Effector memory CD8-positive, alpha-beta T cell (primary cell): ENCODE measurements around the gene CCNY.

ENCODE experiments used
- ATAC-seq: fragments of 150-1000 bp; cut with Tn5 transposase; replicated peaks from 2 replicates; pipeline ENCODE4 v1.10.0; 2021; ENCODE audit warnings: mild to moderate bottlenecking, moderate library complexity
- DNase-seq, 3 experiments: peaks; one replicate each; pipeline ENCODE4 v3.0.0; 2021
- H3K27ac Mint-ChIP-seq, 2 donors: one replicate each; pipeline ENCODE4 v1.8.0; 2022; ENCODE audit warnings: mild to moderate bottlenecking in 2 of 2, mixed read lengths in 2 of 2, moderate library complexity in 2 of 2
- H3K27me3 Mint-ChIP-seq, 2 donors: one replicate each; pipeline ENCODE4 v1.8.0; 2022; ENCODE audit warnings: mixed read lengths in 2 of 2
- H3K36me3 Mint-ChIP-seq: one replicate; pipeline ENCODE4 v1.8.0; 2022; ENCODE audit warnings: mild to moderate bottlenecking, moderate library complexity, mixed read lengths; ENCODE audit not compliant: insufficient read depth
- H3K4me1 Mint-ChIP-seq, 2 donors: one replicate each; pipeline ENCODE4 v1.8.0; 2022; ENCODE audit warnings: low read depth in 2 of 2, mixed read lengths in 2 of 2
- H3K4me3 Mint-ChIP-seq, 2 donors: one replicate each; pipeline ENCODE4 v1.8.0; 2022; ENCODE audit warnings: mild to moderate bottlenecking in 2 of 2, mixed read lengths in 2 of 2, moderate library complexity in 2 of 2
- H3K9me3 Mint-ChIP-seq, 2 donors: one replicate each; pipeline ENCODE4 v1.8.0; 2022; ENCODE audit warnings: mixed read lengths in 2 of 2

CCNY gene

GRCh38 chr10:35569836-35570235 is 233.5 kb downstream of the CCNY start:
- DNase-seq = no peak
- Mint-ChIP-seq H3K4me1 (no peaks in the 10 kb centered on the region), H3K27me3 (no peaks in the 10 kb centered on the region), H3K9me3 (no peaks in the 10 kb centered on the region), H3K36me3 (peaks cover 54% of the 10 kb centered on the region), H3K27ac (no peak overlapping the region), H3K4me3 (no peak overlapping the region)
- no peak for ATAC-seq

GRCh38 chr10:35570397-35570796 is 234.1 kb downstream of the CCNY start:
- H3K4me1 Mint-ChIP-seq = no peaks in the 10 kb centered on the region
- no peaks in the 10 kb centered on the region for H3K9me3 Mint-ChIP-seq
- H3K27me3 Mint-ChIP-seq = no peaks in the 10 kb centered on the region
- ATAC-seq (no peak), DNase-seq (no peak)
- H3K27ac Mint-ChIP-seq = no peak overlapping the region
- H3K4me3 Mint-ChIP-seq = no peak overlapping the region
- peaks cover 50% of the 10 kb centered on the region for H3K36me3 Mint-ChIP-seq

- Mint-ChIP-seq H3K27me3 (no peaks in the 10 kb centered on the region), H3K36me3 (peaks cover 30% of the 10 kb centered on the region), H3K9me3 (no peaks in the 10 kb centered on the region), H3K4me3 (no peak overlapping the region), H3K27ac (no peak overlapping the region), H3K4me1 (no peaks in the 10 kb centered on the region)
- DNase-seq (no peak), ATAC-seq (no peak)
These were observed 236.3 kb downstream of the CCNY start for GRCh38 chr10:35572583-35572982.

- ATAC-seq = no peak
- H3K9me3 Mint-ChIP-seq = no peaks in the 10 kb centered on the region
- peaks cover 18% of the 10 kb centered on the region for H3K36me3 Mint-ChIP-seq
- no peaks in the 10 kb centered on the region for H3K4me1 Mint-ChIP-seq
- H3K4me3 Mint-ChIP-seq = no peak overlapping the region
- peak overlapping the region in 1 of 2 donors; percentile 39 for H3K27ac Mint-ChIP-seq
- no peaks in the 10 kb centered on the region for H3K27me3 Mint-ChIP-seq
- DNase-seq = no peak
These were observed 237.5 kb downstream of the CCNY start for GRCh38 chr10:35573796-35574195.

GRCh38 chr10:35574924-35575352 is 238.6 kb downstream of the CCNY start:
- H3K9me3 Mint-ChIP-seq = no peaks in the 10 kb centered on the region
- no peaks in the 10 kb centered on the region for H3K4me1 Mint-ChIP-seq
- H3K36me3 Mint-ChIP-seq = peaks cover 11% of the 10 kb centered on the region
- DNase-seq (no peak), ATAC-seq (no peak)
- H3K27me3 Mint-ChIP-seq = no peaks in the 10 kb centered on the region
- H3K4me3 Mint-ChIP-seq = no peak overlapping the region
- no peak overlapping the region for H3K27ac Mint-ChIP-seq

GRCh38 chr10:35575640-35576039 is 239.3 kb downstream of the CCNY start:
- no peak overlapping the region for H3K4me3 Mint-ChIP-seq
- ATAC-seq (no peak), DNase-seq (no peak)
- no peaks in the 10 kb centered on the region for H3K27me3 Mint-ChIP-seq
- H3K9me3 Mint-ChIP-seq = no peaks in the 10 kb centered on the region
- peaks cover 11% of the 10 kb centered on the region for H3K36me3 Mint-ChIP-seq
- no peak overlapping the region for H3K27ac Mint-ChIP-seq
- H3K4me1 Mint-ChIP-seq = no peaks in the 10 kb centered on the region

- no peaks in the 10 kb centered on the region for H3K27me3 Mint-ChIP-seq
- H3K4me1 Mint-ChIP-seq = no peaks in the 10 kb centered on the region
- H3K9me3 Mint-ChIP-seq = no peaks in the 10 kb centered on the region
- H3K27ac Mint-ChIP-seq = no peak overlapping the region
- ATAC-seq (no peak), DNase-seq (no peak)
- no peak overlapping the region for H3K4me3 Mint-ChIP-seq
- peaks cover 9% of the 10 kb centered on the region for H3K36me3 Mint-ChIP-seq
These were observed 240.4 kb downstream of the CCNY start for GRCh38 chr10:35576730-35577129.

- DNase-seq (no peak), ATAC-seq (no peak)
- H3K4me1 Mint-ChIP-seq = no peaks in the 10 kb centered on the region
- no peaks in the 10 kb centered on the region for H3K9me3 Mint-ChIP-seq
- peaks cover 6% of the 10 kb centered on the region for H3K36me3 Mint-ChIP-seq
- no peaks in the 10 kb centered on the region for H3K27me3 Mint-ChIP-seq
- H3K27ac Mint-ChIP-seq = no peak overlapping the region
- H3K4me3 Mint-ChIP-seq = peak overlapping the region in 1 of 2 donors; percentile 19
These were observed 241.8 kb downstream of the CCNY start for GRCh38 chr10:35577926-35578617.

- no peak overlapping the region for H3K27ac Mint-ChIP-seq
- no peaks in the 10 kb centered on the region for H3K27me3 Mint-ChIP-seq
- no peak for ATAC-seq
- no peaks in the 10 kb centered on the region for H3K4me1 Mint-ChIP-seq
- H3K36me3 Mint-ChIP-seq = peaks cover 2% of the 10 kb centered on the region
- DNase-seq = no peak
- peak overlapping the region in 1 of 2 donors; percentile 19 for H3K4me3 Mint-ChIP-seq
- H3K9me3 Mint-ChIP-seq = no peaks in the 10 kb centered on the region
These were observed 242.3 kb downstream of the CCNY start for GRCh38 chr10:35578618-35578956.

- Mint-ChIP-seq H3K9me3 (no peaks in the 10 kb centered on the region), H3K4me1 (no peaks in the 10 kb centered on the region), H3K27me3 (peaks cover 0 to 2% of the 10 kb centered on the region in 2 donors), H3K27ac (no peak overlapping the region), H3K4me3 (no peak overlapping the region), H3K36me3 (peaks cover 2% of the 10 kb centered on the region)
- DNase-seq = no peak
- no peak for ATAC-seq
These were observed 242.8 kb downstream of the CCNY start for GRCh38 chr10:35579116-35579515.

- DNase-seq (no peak), ATAC-seq (no peak)
- Mint-ChIP-seq H3K9me3 (no peaks in the 10 kb centered on the region), H3K4me3 (no peak overlapping the region), H3K27me3 (peaks cover 0 to 10% of the 10 kb centered on the region in 2 donors), H3K27ac (no peak overlapping the region), H3K36me3 (peaks cover 2% of the 10 kb centered on the region), H3K4me1 (no peaks in the 10 kb centered on the region)
These were observed 243.6 kb downstream of the CCNY start for GRCh38 chr10:35579726-35580422.

- Mint-ChIP-seq H3K27ac (no peak overlapping the region), H3K27me3 (peaks cover 4 to 15% of the 10 kb centered on the region in 2 donors), H3K4me1 (no peaks in the 10 kb centered on the region), H3K36me3 (peaks cover 2% of the 10 kb centered on the region), H3K9me3 (no peaks in the 10 kb centered on the region), H3K4me3 (no peak overlapping the region)
- no peak for DNase-seq
- ATAC-seq = no peak
These were observed 244.1 kb downstream of the CCNY start for GRCh38 chr10:35580423-35580770.

- Mint-ChIP-seq H3K27ac (no peak overlapping the region), H3K4me1 (no peaks in the 10 kb centered on the region)
These were observed 245.3 kb downstream of the CCNY start for GRCh38 chr10:35581655-35582054.

GRCh38 chr10:35584946-35585345 is 248.6 kb downstream of the CCNY start:
- DNase-seq = no peak
- Mint-ChIP-seq H3K4me1 (no peaks in the 10 kb centered on the region), H3K9me3 (no peaks in the 10 kb centered on the region), H3K27me3 (peaks cover 23 to 50% of the 10 kb centered on the region in 2 donors), H3K4me3 (no peak overlapping the region), H3K27ac (no peak overlapping the region), H3K36me3 (no peaks in the 10 kb centered on the region)
- ATAC-seq = no peak

More at GRCh38 chr10:35581655-35582054, 245.3 kb downstream of the CCNY start:
- no peak for DNase-seq
- H3K36me3 Mint-ChIP-seq = peaks cover 2% of the 10 kb centered on the region
- peaks cover 10 to 28% of the 10 kb centered on the region in 2 donors for H3K27me3 Mint-ChIP-seq
- ATAC-seq = no peak
- no peaks in the 10 kb centered on the region for H3K9me3 Mint-ChIP-seq
- H3K4me3 Mint-ChIP-seq = no peak overlapping the region
